Measurements from ENCODE around the gene MPPED1.

MPPED1 gene

GRCh38 chr22:43434928-43435311 lies 23.1 kb downstream of the MPPED1 start:
- H3K4me3 ChIP-seq (ENCODE audit: control insufficient read depth, low read depth, low read length), result no peak overlapping the region
- no peak for TF ChIP-seq CTCF (conservative IDR thresholded peaks at IDR 0.05; ENCODE audit: control insufficient read depth, insufficient read depth, low read depth, low read length)
- no peak for DNase-seq (ENCODE audit: low read depth)

- DNase-seq (ENCODE audit: low read depth), result no peak
- H3K4me3 ChIP-seq (ENCODE audit: control insufficient read depth, low read depth, low read length), result no peak overlapping the region
- no peak for TF ChIP-seq CTCF (conservative IDR thresholded peaks at IDR 0.05; ENCODE audit: control insufficient read depth, insufficient read depth, low read depth, low read length)
Observed at GRCh38 chr22:43435851-43436811, 24.3 kb downstream of the MPPED1 start.

- no peak for DNase-seq (ENCODE audit: low read depth)
- TF ChIP-seq CTCF (conservative IDR thresholded peaks at IDR 0.05; ENCODE audit: control insufficient read depth, insufficient read depth, low read depth, low read length), result no peak
- H3K4me3 ChIP-seq (ENCODE audit: control insufficient read depth, low read depth, low read length), result no peak overlapping the region
Observed at GRCh38 chr22:43436868-43437267, 25.1 kb downstream of the MPPED1 start.

GRCh38 chr22:43437871-43438475 lies 26.2 kb downstream of the MPPED1 start:
- no peak for DNase-seq (ENCODE audit: low read depth)
- TF ChIP-seq CTCF (conservative IDR thresholded peaks at IDR 0.05; ENCODE audit: control insufficient read depth, insufficient read depth, low read depth, low read length), result no peak
- H3K4me3 ChIP-seq (ENCODE audit: control insufficient read depth, low read depth, low read length), result no peak overlapping the region

GRCh38 chr22:43438666-43439347 lies 27.0 kb downstream of the MPPED1 start:
- no peak overlapping the region for H3K4me3 ChIP-seq (ENCODE audit: control insufficient read depth, low read depth, low read length)
- TF ChIP-seq CTCF (conservative IDR thresholded peaks at IDR 0.05; ENCODE audit: control insufficient read depth, insufficient read depth, low read depth, low read length), result no peak
- DNase-seq (ENCODE audit: low read depth), result no peak

- TF ChIP-seq CTCF (conservative IDR thresholded peaks at IDR 0.05; ENCODE audit: control insufficient read depth, insufficient read depth, low read depth, low read length), result no peak
- H3K4me3 ChIP-seq (ENCODE audit: control insufficient read depth, low read depth, low read length), result no peak overlapping the region
Observed at GRCh38 chr22:43439368-43440103, 27.7 kb downstream of the MPPED1 start.

More at GRCh38 chr22:43439368-43440103, 27.7 kb downstream of the MPPED1 start:
- no peak for DNase-seq (ENCODE audit: low read depth)

Data from fibroblast of mammary gland (primary cell).